ENCODE data around the gene BECN2.
"Not testable (repeated sequence)": the region's sequence is repeated elsewhere in the genome, so short reads cannot be mapped to it uniquely, and the experiment has no call there.

Gene BECN2

DNA sequence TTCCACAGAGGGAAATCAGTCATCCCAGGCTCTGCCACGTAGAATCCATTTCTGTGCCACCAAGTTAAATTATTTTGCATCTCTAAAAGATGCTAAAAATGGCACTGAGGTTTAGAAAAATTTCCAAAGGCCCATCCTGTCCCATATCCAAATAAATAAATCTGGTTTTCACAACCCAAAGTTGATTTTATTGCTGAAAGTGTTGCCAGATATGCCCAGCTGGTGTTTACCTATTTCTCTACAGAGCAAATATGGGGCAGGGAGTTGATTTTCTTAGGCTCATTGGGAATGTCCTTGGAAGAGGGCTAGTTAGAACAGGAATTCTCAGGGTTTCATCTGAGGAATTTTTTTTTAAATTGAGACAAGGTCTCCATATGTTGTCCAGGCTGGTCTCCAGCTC, 22.4 kb downstream of the BECN2 start:
- DNase-seq: no peak

DNA sequence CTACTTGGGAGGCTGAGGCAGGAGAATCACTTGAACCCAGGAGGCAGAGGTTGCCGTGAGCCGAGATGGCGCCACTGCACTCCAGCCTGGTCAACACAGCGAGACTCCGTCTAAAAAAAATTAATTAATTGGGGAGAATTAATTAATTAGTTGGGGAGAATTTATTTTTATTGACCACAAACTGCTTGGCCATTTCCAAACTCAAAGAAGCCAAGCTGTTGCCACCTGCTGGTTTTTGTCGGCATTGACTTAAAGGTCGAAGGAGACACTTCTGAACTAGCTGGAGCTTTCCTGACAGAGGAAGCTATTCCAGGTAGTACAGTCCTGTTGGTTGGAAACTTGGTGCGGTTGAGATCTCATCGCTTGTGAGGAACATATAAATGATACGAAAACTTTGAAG, 28.2 kb downstream of the BECN2 start:
- DNase-seq: no peak

DNA sequence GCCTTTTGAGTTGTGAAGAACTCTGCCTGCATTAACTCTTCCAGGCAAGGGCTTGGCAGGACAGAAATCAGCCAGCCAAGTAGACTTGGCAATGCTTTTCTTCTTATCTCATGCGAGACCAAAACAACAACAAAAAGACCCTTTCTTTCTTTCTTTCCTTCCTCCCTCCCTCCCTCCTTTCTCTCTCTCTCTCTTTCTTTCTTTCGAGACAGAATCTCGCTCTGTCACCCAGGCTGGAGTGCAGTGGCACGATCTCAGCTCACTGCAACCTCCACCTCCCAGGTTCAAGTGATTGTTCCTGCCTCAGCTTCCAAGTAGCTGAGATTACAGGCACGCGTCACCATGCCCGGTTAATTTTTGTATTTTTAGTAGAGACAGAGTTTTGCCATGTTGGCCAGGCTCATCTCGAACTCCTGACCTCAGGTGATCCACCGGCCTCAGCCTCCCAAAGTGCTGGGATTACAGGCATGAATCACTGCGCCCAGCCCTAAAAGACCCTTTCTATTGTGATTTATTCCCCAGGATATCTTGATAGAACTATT, 30.9 kb downstream of the BECN2 start:
- DNase-seq: not testable (repeated sequence)

DNA sequence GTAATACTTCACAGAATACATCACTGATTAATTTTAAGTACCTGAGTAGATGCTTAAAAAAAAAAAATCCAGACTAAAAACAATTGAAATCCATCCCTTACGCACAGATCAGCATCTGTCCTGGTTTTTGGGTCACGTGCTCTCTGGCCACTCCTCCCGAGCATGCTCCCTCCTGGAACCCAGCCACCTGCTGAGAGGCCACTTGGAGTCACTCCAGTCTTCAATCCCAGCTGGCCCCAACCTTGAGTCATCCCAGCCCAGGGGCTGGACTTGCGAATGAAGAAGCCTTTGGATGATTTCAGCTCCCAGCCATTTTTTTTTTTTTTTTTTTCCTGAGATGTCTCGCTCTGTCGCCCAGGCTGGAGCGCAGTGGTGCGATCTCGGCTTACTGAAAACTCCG, 32.5 kb downstream of the BECN2 start:
- no peak for DNase-seq

DNA sequence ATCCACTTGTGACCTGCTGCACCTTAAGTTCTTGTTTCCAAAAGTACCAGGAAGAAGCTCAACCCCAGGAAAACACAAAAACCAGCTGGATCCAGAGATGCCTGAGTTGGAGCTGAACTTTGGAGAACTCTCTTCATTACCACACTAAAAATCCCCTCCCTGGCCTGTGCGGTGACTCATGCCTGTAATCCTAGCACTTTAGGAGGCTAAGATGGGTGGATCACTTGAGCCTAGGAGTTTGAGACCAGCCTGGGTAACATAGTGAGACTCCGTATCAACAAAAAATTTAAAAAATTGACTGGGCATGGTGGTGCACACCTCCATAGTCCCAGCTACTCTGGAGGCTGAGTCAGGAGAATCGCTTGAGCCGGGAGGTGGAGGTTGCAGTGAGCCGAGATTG, 35.2 kb downstream of the BECN2 start:
- no peak for DNase-seq

DNA sequence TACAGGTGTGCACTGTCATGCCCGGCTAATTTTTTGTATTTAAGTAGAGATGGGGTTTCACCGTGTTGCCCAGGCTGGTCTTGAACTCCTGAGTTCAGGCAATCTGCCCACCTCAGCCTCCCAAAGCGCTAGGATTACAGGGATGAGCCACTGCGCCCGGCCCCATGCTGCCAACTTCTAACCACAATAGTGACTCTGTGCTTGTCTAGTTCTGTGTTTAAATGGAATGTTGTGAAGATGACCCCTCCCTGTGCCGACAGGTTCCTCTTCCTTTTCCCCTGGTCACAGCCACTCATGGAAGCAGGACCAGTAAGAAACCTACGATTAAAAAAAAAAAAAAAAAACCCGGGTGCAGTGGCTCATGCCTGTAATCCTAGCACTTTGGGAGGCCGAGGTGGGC, 36.6 kb downstream of the BECN2 start:
- no peak for DNase-seq

DNA sequence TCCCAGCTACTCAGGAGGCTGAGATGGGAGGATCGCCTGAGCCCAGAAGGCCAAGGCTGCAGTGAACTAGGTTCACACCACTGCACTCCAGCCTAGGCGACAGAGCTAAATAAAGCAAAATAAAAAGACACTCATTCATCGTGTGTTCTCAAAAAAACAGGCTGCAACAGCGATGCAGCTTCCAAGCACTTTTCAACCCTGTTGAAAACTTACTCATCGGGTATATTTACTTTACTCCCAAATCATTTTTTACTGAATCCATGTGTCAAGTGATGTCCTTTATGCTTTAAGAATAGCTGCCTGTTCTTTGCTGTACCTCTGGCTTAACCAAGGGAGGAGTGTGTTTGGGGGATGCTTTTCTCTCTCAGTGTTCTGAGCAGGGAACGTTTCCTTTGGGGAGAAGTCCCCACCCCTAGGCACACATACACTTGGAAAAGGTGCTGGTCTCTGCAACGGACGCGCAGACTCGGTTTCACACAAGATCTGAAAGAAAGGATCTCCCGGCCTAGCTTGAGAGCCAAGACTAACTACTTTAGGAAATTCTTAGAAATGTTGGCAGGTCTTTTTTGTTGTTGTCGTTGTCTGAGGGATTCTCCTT, 39.9 kb downstream of the BECN2 start:
- no peak for DNase-seq

DNA sequence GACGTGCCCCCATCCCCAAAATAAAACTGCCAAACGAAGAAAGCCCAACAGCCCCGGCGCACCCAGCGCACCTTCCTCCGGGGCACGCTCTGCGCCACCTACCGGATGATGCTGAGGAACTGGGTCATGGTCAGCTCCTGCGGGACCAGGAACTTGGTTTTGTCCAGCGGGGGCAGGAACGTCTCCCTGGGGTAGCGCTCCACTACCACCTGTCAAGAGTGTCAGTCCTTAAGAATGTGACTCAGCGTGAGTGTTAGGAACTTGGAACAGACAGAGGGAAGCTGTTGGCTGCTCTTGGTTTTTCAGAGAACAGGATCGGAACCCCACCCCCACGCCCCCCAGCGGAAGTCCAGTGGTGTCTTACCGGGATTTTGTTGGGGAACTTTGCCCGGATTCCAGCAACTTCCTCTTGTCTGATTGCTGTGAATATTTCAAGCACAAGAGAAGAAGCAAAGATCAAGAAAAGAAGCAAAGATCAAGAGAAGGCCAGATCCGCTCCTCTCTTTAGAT, 40.9 kb downstream of the BECN2 start:
- DNase-seq: peak; percentile 59

DNA sequence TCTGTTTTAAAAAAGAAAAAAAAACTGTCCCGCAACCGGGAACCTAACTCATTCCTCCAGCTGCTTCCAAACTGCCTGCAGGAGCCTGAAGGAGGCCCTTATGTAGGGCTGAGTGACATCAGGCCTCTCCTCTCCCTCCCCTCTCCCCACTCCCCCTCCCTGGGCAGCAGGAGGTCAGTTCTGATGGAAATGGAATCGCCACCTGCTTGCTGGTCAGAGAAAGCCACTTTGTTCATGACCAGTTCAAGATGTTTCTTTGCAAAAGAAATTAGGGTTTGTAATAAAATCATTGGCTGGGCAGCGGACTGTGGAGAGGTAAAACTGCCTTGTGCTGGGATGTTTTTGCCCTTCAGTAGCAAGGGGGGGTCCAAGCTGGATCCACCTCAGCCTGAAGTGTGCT, 41.5 kb downstream of the BECN2 start, which contains the start of gene MAP1LC3C:
MAP1LC3C (minus strand) TSS at position 73 of the 400 bp plus-strand sequence. CDS start 90 bp downstream, outside the sequence.
- no peak for DNase-seq

DNA sequence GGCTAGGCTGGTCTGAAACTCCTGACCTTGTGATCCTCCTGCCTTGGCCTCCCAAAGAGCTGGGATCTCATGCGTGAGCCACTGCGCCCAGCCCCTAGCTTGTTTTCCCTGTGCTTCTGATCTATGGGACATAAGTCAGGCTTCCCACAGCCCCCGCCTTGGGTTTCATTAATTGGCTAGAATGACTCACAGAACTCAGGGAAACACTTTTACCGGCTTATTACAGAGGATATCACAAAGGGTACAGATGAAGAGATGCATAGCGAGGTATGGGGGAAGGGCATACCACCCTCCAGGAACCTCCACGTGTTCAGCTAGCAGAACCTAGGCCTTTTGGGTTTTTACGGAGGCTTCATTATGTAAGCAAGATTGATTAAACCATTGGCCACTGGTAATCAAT, 42.9 kb downstream of the BECN2 start:
- no peak for DNase-seq

DNA sequence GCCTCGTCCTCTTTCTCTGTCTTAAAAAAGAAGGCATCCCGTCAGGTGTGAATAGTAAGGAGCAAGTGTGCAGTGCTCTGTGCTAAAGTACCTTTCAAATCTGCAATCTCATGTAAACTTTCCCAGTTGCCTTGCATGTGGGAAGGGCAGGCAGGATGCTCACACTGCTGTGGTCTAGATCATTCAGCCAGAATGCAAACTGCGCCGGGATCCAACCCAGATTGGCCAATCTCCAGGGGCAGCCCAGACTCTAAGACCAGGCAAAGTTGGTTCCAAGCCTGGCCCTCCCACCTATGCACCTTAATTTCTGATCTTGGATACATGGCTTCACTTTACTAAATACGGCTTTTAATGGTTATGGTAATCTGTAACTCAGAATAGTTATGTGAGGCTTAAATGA, 44.5 kb downstream of the BECN2 start:
- DNase-seq: no peak

DNA sequence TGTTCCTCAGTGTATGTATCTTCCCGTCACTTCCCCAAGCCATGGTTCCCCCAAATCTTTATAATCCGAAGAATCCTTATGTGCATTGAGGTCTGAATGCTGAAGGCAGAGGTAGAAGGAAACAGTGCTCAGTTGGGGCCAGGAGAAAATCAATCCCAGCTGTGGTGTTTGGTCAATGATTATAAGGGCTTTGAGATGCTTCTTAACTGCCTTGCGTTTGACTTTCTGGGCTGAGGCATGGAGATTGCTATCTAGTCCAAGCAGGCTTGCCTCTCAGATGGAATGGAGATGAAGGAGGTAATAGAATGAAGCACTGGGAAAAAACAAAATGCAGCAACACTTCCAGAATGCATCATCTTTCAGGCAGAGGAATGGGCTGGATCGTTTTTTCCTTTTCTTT, 44.9 kb downstream of the BECN2 start:
- no peak for DNase-seq

DNA sequence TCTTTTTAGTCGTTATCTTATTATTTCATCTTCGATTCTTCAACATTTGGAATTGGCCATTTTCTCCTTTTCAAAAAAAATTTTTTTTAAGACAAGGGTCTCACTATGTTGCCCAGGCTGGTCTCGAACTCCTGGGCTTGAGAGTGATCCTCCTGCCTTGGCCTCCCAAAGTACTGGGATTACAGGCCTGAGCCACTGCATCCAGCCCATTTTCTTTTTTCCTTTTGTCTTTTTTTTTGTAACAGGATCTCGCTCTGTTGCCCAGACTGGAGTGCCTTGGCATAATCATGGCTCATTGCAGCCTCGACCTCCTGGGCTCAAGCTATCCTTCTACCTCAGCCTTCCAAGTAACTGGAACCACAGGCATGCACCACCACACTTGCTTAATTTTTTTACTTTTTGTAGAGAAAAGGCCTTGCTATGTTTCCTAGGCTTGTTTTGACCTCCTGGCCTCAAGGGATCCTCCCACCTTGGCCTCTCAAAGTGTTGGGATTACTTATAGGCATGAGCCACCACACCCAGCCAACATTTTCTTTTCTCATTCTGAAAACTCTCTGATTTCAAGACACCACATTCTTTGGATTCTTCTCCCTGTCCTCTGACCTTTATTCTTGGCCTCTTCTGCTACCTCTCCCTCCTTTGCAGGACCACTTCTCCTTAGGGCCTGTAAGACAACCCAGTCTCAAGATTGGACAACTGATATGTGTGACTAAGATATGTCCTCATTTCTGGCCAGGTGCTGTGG, 47.4 kb downstream of the BECN2 start:
- DNase-seq: no peak

DNA sequence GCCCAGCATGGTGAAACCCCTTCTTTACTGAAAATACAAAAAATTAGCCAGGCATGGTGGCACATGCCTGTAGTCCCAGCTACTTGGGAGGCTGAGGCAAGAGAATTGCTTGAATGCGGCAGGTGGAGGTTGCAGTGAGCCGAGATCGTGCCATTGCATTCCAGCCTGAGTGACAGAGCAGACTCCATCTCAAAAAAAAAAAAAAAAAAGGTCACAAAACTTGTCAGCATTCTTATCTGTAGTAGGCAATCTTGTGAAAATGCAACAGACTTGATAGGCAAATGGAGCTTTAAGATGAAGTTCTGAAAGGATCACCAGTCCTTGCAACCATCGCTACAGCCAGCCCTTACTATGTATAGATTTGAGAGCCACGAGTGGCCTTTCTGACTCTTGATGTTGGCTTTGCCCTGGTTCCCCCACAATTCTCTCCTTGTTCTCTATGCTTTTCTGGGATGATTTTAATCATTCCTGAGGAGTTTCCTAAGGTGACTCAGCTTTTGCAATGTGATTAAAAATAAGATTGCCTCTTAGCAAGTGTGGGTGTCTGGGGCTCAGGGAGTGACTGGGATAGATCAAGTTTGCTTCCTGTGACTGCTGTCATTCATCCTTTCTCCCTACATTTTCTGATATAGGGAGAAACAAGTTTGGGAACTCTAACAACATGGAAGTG, 48.4 kb downstream of the BECN2 start:
- DNase-seq: no peak

DNA sequence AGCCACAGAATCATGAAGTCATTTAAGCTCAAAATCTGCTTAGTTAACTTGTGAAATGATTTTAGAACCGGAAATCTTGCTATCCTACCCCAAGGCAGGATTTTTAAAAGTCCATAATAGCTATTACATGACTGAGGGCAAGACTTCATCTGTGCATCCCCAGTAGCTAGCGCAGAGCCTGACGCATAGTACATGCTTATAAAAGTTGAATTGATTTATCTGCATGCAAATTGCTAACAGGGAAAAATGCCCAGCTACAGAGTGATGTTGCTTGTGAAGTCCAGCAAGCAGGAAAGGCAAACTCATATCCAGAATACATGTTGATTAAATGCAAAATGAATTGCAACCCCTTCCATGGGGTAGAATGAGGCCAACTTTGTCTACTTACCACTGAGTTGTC, 49.4 kb downstream of the BECN2 start:
- no peak for DNase-seq
